Right renal cortex interstitium (tissue), 3 donors: ENCODE results near the gene TREML1. TPM values are rescaled to one million over a fixed set of nuclear protein-coding genes. Genes with fewer than 3 reads are reported as not detected.
"Not testable (repeated sequence)": the region's sequence is repeated elsewhere in the genome, so short reads cannot be mapped to it uniquely, and the experiment has no call there.

Source experiments
- DNase-seq, 3 donors: peaks; one replicate each; pipeline ENCODE4 v3.0.0-alpha.2; 2013; ENCODE audit warnings: low read depth in 3 of 3, low spot score in 2 of 3
- polyA plus RNA-seq, 3 donors: library from polyadenylated mRNA; unstranded; fragments of 120-200 nt; gene quantifications; one replicate each; pipeline ENCODE4 v1.2.1, GENCODE V29; 2013; ENCODE audit not compliant: insufficient read length in 3 of 3

Gene TREML1
- polyA plus RNA-seq = 1 to 10 TPM in 1 of 3 donors, under 1 TPM in 2; 0.40 to 1.5 (median 0.72) TPM

DNA sequence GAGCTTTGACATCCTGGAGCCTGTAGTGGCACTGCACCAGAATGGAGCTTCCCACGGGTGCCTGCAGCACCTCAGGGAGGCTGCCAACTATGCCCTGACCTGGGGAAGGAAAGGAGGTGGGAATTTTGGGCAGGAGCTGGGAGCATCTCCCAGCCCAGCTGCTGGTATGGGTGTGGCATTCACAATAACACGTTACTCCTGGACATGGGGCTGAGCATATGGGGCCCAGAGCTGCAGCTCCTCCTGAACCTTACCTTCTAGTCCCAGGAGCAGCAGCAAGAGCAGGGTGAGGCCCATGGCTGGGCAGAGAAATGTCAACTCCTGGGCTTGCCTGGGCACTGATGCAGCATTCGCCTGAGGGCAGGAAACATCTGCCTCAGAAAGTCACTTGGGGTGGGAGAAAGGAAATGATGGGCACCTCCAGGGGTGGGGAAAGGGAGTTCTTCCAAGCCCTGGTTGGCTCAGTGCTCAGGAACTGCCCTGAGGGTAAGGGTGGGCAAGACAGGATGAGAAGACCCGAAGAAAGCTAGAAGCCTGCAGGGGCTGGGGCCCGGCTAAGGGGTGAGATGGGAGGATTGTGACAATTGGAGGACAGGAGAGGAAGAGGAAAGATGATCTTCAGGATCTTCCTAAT is at the start of gene TREML1:
TSS of gene TREML1 (minus strand) at position 356 of the 634 bp plus-strand sequence. CDS start at position 297, 59 bp downstream.
- DNase-seq = no peak

GRCh38 chr6:41201764-41202173 is 47.6 kb upstream of the TREML1 start:
- DNase-seq = no peak

DNA sequence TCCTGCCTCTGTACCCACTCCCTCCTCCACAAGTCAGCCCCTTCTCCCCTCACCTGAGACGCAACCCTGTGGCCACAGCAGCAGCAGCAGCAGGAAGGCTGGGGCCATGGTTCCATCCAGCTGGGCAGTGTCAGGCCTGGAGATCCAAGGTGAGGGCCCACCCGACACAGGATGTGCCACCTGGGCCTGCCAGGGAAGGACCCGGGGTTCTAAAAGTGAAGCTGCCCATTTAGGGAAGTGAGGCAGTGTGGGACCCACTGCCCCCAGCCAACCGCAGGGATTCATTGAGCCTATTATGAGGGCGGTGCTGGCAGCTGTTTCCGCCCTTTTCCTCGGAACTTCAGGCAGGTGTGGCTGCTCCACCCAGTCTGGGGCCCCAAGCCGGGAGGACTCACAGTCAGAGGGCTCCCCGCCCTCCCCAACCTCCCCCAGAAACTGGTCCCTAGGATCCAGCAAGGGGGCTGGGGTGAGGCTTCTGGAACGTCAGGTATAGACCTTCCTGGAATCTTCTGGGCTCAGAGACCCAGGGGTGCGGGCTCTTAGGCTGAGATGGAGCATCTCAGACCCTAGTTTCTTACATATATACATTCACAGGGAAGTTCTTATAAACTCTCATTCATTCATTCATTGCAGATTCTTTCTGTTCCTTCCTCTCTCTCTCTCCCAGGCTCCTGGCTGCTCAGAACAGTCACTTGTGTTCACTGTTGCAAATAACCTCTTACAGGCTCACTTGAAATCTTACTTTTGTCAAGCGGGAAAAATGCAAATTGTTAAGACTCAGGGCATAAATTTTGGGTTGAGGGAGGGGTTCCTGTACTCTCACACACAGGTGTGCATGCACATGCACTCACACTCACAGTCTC is 47.0 kb upstream of the TREML1 start, which contains the start of gene TREML2:
TSS of gene TREML2 (minus strand) at position 249 of the 863 bp plus-strand sequence. CDS start at position 108, 141 bp downstream.
- DNase-seq = no peak

- no peak for DNase-seq
These were observed 46.3 kb upstream of the TREML1 start for GRCh38 chr6:41200296-41200900.

GRCh38 chr6:41199552-41200246 is 45.6 kb upstream of the TREML1 start:
- no peak for DNase-seq

DNA sequence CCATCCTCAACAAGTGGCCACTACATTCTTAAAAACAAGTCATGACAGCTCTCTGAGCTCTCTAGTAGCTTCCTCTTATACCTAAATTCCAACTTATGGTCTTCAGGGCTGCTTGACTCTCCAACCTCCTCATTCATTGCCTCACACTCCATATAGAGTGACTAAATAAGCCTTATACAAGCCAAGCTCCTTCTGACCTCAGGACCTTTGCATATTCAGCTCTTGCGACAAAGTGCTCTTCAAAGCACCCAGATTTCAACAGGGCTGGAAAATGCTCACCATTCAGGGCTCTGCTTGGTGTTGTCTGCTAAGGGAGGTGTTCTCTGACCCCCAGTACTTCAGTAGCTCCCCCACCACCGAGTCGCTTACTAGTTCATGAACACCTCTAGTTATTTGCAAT is 43.1 kb upstream of the TREML1 start:
- DNase-seq = no peak

- DNase-seq = no peak
These were observed 40.2 kb upstream of the TREML1 start for GRCh38 chr6:41194386-41194785.

DNA sequence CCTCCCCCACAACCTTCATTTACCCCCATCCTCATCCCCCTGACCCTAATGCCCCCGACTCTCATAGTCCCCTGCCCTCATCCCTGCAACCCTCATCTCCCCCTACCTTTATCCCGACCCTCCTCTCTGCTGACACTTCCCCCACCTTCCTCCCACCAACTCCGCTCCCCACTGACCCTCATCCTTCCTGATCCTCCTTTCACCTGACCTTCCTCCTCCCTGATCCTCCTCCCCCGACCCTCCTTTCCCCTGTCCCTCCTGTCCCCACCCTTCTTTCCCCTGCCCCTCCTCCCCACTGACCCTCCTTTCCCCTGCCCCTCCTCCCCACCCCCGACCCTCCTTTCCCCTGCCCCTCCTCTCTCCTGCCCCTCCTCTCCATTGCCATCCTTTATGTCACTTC is 39.7 kb upstream of the TREML1 start:
- no peak for DNase-seq

DNA sequence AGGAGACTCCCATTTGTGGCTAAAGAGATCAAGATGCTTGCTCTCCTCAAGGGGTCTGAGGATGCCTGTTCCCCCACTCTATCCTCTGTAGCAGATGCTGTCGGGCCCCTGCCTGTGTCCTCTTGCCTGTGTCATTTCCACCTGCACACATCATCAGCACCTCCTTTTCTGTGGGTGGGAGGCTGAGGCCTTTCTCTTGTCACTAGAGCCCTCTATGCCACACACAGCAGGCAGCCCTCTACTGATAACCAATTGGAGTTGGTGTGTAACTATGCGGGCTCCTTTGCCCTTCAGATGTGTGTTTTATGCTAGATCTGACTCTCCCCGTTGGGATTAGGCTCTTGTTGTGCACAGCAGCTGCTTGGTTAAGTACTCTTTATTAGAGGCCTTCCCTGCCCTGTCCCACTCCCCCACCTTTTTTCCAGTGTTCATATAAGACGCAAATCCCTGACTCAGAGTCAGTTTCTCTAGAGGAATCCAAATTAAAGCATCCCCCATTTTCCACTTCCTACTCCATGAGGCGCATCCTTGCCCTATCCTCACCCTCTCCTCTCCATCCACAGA is 39.1 kb upstream of the TREML1 start:
- DNase-seq = no peak

DNA sequence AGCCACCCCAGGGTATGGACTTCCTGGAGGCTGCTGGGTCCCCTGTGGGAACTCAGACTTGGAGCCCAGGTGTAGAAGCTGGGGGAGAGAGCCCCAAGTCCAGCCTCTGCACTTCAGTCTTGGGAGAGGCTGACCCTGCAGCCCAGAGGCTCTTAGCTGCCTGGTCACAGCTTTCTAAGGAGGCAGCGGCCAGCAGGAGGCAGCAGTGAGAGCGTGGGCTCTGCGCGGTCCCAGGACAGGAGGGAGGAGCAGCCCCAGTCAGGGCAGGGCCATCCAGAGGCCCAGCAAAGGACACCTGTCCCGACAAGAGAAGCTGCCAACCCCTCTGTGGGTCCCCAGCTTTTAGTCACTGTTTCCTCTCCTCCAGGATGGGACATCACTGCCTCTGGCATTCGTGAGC is 37.4 kb upstream of the TREML1 start:
- DNase-seq = no peak

GRCh38 chr6:41190791-41191190 is 36.6 kb upstream of the TREML1 start:
- DNase-seq = no peak

- no peak for DNase-seq
These were observed 35.8 kb upstream of the TREML1 start for GRCh38 chr6:41189967-41190366.

GRCh38 chr6:41189046-41189445 is 34.9 kb upstream of the TREML1 start:
- not testable (repeated sequence) for DNase-seq

DNA sequence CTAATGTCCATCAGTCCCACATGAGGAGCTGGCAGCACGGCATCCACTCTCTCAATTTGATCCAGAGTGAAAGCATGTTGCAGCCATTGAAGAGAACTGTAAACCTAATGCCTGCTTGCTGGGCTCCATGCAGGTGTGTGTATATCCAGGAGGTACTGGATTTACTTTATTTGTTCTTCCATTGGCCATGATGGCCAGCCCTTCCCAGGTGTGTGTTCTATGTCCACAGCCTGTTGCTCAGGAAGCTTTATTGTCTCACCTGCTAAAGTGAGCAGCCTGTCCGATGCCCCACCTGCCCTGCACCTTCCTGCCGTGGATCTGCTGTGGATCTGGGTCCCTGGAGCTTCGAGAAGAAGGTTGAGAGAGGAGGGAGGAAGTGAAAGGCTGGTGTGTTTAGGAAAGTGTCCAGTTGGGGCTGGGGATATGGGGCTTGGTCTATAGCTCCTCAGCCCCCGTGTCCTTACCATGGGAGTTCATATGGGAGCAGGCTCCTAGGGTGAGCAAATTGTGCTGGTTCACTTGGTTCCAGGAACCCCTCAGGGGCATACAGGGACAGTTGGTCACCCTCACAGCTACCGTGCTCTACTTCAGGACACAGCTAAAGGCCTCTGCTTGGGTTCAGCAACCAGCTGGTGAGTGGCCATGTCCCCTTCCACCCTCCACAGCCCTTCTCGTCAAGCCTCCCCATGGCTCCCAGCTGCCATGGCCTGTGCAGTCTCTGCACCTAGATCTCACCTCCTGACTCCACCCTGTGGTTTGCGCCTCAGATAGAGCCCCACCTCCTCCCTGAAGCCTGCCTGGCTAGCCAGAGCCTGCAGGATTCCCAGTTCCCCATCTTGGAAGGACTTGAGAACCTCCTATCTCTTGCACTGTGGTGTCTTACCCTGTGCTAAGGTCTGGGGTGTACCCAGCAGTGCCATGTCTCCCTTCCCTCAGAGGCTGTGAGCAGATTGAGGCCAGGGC is 34.1 kb upstream of the TREML1 start:
- DNase-seq = no peak

DNA sequence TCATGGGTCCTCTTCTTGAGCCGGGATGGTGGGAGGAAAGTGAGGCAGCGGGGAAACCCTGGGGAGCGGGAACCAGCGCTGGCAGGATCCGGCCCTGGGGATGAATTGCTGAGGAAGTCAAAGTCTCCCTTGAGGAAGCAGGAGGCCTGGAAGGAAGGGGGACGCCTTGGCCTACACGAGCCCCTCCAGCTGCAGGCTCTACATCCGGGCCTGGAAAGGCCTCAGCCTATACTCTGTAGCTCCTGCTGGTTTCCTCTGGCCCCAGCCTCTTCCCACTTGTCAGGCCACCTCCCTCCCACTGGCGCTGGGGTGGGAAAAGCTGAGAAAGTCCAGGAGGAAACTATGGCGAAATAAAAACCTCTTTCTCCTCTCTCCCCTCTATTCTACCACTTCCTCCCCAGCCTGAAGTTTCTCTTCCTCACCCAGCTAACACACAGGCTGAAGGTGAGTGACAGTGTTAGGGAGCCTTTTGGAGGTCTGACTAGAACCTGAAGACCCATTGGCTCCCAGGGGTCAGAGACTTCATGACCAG is 31.9 kb upstream of the TREML1 start:
- DNase-seq = no peak

DNA sequence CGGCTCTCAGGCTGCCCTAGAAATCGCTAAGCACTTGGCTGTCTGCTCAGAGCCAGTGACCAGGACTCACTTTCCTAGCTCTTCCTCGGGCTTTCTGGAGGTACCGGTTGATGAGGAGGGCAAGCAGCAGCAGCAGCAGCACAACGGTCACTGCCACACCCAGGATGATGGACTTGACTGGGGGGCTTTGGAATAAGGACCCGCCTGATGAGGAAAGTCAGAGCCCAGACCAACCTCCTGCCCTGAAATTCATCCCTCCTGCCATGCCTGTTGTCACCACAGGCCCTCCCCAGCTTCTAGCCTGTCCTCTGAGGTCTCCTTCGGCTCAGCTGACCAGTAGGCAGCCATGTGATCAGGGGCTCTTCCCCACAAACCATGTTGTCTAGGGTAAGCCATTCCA is 30.6 kb upstream of the TREML1 start:
- DNase-seq = no peak

GRCh38 chr6:41182069-41183034 is 28.2 kb upstream of the TREML1 start:
- peak in 2 of 3 donors; percentile 10 to 17 for DNase-seq

DNA sequence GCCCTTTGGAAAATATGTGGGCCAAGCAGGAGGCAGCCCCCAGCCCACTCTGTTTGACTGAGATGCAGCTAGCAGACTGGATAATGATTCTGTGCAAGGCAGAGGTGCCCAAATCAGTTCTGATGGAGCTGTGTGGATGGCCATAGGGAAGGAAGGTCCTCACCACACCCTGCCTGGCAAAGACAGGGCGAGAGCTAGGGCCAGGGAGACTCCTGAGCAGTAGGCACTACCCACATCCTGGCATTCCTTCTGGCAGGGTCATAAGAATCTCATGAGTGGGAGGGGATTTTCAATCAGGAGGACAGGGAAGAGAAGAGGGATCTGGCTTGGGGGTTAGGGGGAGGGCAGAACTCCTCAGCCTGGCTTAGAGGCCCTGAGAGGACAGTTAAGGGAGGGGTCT is 27.4 kb upstream of the TREML1 start:
- no peak for DNase-seq
